Measurements from ENCODE around the gene BOLA2.
"Not testable (repeated sequence)": the region's sequence is repeated elsewhere in the genome, so short reads cannot be mapped to it uniquely, and the experiment has no call there.

- TF ChIP-seq POLR2A, CTCF, EP300 (IDR thresholded peaks at IDR 0.05): not testable (repeated sequence)
These were observed 397 bp downstream of the BOLA2 start for GRCh38 chr16:29453754-29454153.
